NCI-H146 treated with DMSO at 0.1 percent for 48 hours (cell line): ENCODE data around the gene DNASE2B.
"Not testable (repeated sequence)": the region's sequence is repeated elsewhere in the genome, so short reads cannot be mapped to it uniquely, and the experiment has no call there.

ENCODE experiments used
- DNase-seq: peaks from one replicate; lab custom pipeline; 2025; ENCODE audit not compliant: unreplicated experiment; lab: John Stamatoyannopoulos, UW

DNASE2B gene

GRCh38 chr1:84442747-84443646 is 44.7 kb downstream of the DNASE2B start:
- DNase-seq = not testable (repeated sequence)

GRCh38 chr1:84448704-84449103 is 50.4 kb downstream of the DNASE2B start:
- not testable (repeated sequence) for DNase-seq

GRCh38 chr1:84450910-84451309 is 52.6 kb downstream of the DNASE2B start:
- no peak for DNase-seq

- DNase-seq = no peak
Observed at GRCh38 chr1:84452436-84452835, 54.2 kb downstream of the DNASE2B start.

- DNase-seq = no peak
Observed at GRCh38 chr1:84462118-84462517, 63.8 kb downstream of the DNASE2B start.
